ENCODE results near the gene PCK1.

DNA sequence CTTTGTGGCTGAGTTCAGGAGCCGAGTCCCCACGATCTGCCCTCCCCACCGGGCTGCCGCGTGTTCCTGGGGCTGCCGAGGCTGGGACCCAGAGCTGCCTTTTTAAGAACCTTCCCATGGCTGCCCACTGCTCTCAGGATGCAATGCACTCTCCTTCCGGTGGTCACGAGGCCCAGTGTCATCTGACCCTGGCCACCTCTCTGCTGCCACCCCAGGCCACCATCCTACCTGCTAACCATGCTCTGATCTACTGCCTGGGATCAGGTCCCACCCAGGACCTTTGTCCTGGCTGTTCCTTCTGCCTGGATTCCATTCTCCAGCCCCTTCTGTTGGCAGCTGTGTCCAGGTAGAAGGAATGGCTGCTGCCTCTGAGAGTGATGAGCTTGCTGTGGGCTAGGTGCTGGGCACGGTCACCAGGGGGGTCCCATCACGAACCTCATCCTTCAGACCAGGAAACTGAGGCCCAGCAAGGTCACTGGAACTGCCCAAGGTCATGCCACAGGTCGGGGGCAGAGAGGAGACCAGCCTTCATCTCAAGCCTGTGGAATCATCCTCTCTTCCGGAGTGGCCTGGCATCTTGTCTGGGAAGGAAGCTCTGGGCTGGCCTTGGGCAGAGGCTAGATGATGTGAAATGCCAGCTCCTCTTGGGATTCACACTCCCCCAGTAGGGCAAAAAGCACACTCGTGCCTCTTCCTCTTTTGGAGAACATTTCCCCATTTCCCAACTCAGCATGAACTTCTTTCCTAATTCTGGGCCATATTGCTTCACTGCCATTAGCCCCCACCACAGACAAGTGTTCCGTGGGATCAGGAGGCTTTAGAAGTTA, 20.5 kb downstream of the PCK1 start:
- TF ChIP-seq YY1 (IDR thresholded peaks at IDR 0.05; ENCODE audit: insufficient read depth, insufficient read length) = no peak
- TF ChIP-seq ZNF274 (IDR thresholded peaks at IDR 0.05; ENCODE audit: low read depth, low read length) = no peak
